HG02973 (cell line): ENCODE data around the gene SH3BP4.
"Not testable (repeated sequence)": the region's sequence is repeated elsewhere in the genome, so short reads cannot be mapped to it uniquely, and the experiment has no call there.

Experiments used
- ATAC-seq: cut with Tn5 transposase; IDR thresholded peaks from one replicate; pipeline ENCODE4 v1.9.1; 2021; ENCODE audit warnings: moderate library complexity; ENCODE audit not compliant: unreplicated experiment

SH3BP4 gene

GRCh38 chr2:235054475-235054874 is 102.7 kb downstream of the SH3BP4 start:
- no peak for ATAC-seq

GRCh38 chr2:235054919-235055318 is 103.1 kb downstream of the SH3BP4 start:
- ATAC-seq: no peak

GRCh38 chr2:235055891-235056516 is 104.2 kb downstream of the SH3BP4 start:
- no peak for ATAC-seq

- ATAC-seq: no peak
These were observed 105.0 kb downstream of the SH3BP4 start for GRCh38 chr2:235056768-235057167.

- not testable (repeated sequence) for ATAC-seq
These were observed 105.8 kb downstream of the SH3BP4 start for GRCh38 chr2:235057616-235058015.

GRCh38 chr2:235059161-235059560 is 107.3 kb downstream of the SH3BP4 start:
- no peak for ATAC-seq

DNA sequence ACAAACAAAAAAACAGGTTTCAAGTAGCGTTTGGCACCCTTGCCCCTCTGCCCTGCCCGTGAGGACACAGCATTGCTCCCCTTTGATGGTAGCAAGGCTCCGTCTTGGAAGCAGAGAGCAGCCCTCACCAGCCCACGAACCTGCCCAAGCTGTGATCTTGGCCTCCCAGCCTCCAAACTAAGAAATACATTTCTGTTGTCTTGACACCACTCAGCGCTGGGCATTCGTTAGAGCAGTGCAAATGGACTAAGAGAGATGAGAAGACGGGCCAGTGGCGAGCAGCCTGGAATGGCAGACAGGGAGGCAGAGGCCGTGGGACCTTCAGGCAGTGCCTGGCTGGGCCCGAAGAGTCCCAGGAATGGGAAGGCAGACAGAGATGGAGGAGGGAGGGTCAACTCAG is 109.8 kb downstream of the SH3BP4 start:
- ATAC-seq: no peak

DNA sequence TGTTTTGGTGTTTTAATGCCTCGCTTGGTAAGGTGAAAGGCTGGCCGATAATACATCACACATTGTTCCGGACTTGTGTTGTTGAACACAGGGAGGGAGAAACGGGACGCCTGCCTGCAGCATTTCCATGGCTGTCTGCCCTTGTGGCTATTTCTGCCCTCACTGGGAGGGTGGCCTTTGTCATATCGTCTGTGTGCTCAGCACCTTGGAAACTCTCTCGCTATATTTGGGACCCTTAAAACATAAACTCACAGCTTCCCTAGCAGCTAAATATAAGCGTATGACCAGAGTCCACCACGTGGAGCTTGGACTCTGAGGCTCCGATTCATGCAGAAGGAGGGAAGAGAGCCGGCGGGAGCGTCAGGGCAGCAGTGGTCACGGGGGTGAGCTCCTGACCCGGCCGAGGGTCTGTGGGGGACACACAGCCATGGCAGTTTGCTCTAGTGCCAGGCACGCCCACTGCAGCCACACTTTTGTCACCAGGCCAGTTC is 111.7 kb downstream of the SH3BP4 start:
- no peak for ATAC-seq

- no peak for ATAC-seq
These were observed 113.2 kb downstream of the SH3BP4 start for GRCh38 chr2:235064976-235065375.

DNA sequence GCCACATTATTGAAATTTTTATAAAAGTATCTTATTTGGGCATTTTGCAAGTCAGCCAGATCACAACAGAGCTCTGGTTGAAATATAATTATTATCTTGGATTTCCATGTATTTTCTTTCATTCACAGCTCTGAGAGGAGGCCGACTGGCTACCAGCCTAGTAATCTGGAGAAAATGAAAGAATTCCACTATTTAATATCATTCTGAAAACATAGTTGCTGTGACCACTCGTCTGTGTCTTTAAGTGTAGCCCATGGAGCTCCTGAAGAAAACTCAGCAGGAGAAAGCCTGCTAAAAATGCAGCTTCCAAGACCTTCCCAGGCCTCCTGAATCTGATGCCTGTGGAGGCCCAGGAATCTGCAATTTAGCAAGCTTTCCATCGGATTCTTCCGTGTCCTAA is 114.7 kb downstream of the SH3BP4 start:
- ATAC-seq: no peak

DNA sequence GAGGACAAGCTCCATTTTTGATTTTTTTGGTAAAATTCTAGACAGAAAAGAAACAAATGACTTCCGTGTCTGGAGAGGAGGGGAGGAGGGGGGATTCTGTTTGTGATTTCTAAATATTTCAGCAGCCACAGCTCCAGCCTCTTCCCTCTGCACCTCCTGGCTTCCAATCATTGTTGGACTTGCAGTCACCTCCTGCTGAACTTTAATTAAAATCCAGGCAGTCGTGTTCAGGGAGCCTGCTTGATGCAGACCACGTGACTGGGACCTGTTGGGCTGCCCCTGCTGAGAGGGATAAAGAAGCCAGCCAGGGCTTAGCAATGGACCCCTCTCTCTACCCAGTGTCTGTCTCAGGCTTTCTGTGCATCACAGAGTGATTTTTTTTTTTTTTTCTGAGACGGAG is 115.1 kb downstream of the SH3BP4 start:
- no peak for ATAC-seq

DNA sequence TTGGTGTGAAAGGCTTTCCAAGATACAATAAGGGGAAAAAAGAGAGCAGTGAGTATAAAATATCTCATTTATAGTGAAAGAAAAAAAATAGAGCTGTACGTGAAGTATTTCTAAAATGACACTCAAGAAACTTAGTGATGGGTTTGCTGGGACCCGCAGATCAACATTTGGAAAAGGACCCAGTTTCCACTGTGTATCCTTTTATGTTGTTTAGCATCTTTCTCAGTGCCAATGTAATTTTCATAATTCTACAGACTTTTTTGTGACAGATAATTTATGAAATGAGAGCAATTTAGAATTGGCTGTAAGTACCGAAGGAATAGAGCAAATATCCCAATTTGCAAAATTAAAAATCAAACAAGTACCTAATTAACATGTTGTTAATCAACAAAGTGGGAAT is 116.9 kb downstream of the SH3BP4 start:
- no peak for ATAC-seq

- no peak for ATAC-seq
These were observed 118.4 kb downstream of the SH3BP4 start for GRCh38 chr2:235070063-235070706.

GRCh38 chr2:235073868-235074413 is 122.1 kb downstream of the SH3BP4 start:
- no peak for ATAC-seq

GRCh38 chr2:235077046-235077445 is 125.2 kb downstream of the SH3BP4 start:
- ATAC-seq: no peak

DNA sequence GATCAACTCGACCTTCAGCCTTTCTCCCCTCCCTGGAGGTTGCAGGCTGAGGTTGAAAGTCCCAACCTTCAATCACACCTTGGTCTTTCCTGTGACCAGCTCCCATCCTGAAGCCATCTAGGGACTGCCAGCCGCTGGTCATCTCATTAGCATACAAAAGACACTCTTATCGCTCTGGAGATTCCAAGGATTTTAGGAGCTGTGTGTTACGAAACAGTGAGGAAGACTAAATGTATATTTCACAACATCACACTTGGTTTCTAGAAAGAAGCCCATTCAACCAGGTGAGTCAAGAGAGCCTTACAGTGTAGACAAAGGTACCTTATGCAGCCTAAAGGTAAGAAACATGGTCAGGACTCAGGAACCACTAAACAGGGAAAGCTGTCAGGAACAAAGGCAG is 126.4 kb downstream of the SH3BP4 start:
- ATAC-seq: no peak

DNA sequence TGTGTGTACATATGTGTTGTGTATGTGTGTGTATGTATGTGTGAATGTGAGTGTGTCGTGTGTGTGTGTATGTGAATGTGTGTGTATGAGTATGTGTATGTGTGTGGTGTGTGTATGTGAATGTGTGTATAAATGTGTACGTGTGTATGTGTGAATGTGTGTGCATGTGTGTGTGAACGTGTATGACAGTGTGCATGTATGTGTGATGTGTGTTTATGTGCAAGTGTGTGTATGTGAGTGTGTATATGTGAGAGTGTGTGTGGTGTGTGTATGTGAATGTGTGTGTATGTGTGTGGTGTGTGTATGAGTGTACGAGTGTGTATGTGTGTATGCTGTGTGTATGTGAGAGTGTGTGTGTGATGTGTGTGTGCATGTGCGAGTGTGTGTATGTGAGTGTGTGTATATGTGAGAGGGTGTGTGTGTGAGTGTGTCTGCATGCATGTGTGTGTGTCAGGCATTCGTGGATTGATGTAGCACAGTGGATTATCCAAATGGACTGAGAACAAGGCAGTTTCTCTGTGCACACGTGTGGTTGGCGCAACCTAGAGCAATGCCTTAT is 127.2 kb downstream of the SH3BP4 start:
- no peak for ATAC-seq

GRCh38 chr2:235080101-235080500 is 128.3 kb downstream of the SH3BP4 start:
- ATAC-seq: no peak

DNA sequence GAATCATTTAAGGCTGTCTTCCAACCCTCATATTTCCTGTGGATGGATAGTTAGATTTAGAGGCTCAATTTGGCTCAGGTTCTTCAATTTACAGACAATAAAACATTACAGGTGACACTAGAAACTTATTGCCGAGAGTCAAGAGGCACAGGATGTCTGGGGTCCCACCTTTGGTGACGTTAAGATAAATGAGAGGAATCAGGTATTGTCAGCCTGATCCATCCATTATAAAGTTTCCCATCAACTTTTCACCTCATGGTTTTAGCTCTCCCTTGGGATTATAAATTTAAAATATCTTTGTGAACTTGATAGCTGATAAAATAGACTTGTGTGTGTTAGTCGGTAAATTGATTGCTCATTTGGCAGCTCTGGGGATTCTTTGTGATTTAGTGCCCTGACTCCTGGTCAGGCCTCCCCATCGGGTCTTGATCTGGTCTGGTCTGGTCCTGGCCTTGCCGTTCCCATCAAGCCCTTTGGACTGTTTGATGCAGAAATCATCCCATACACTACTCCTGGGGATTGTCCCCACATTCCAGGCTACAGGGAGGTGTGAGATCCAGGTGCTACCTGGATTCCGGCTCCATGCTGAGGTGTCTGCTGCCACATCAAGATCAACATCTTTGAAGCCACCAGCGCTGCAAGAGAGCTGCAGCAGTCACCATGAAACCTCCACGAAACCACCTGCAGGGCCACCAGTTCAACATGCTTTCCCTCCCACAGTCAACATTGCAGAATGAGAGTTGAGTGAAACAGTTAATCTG is 130.9 kb downstream of the SH3BP4 start:
- no peak for ATAC-seq

- no peak for ATAC-seq
These were observed 132.0 kb downstream of the SH3BP4 start for GRCh38 chr2:235083822-235084221.

GRCh38 chr2:235084424-235084823 is 132.6 kb downstream of the SH3BP4 start:
- ATAC-seq: no peak
